Neural cell (in vitro differentiated cells): ENCODE data around the gene KNSTRN.

Experiments
- CTCF ChIP-seq: fragments of 450-650 bp; IDR thresholded peaks from 2 replicates; pipeline ENCODE4 v1.5.1; 2014; ENCODE audit warnings: antibody characterized with exemption, mild to moderate bottlenecking, moderate library complexity; ENCODE audit not compliant: poor library complexity, severe bottlenecking
- EP300 ChIP-seq: fragments of 450-650 bp; conservative IDR thresholded peaks from 2 replicates; pipeline ENCODE4 v1.6.1; 2014; ENCODE audit warnings: antibody characterized with exemption, mild to moderate bottlenecking, moderate library complexity; ENCODE audit not compliant: poor library complexity, severe bottlenecking
- EZH2 ChIP-seq: fragments of 200-600, 300-800 bp; shearing (Covaris generic), sonication (generic); IDR thresholded peaks from 2 replicates; pipeline ENCODE4 v1.6.1; 2014; ENCODE audit warnings: antibody characterized with exemption, low read length, borderline replicate concordance, mild to moderate bottlenecking; ENCODE audit not compliant: insufficient read depth, poor library complexity, severe bottlenecking
- MXI1 ChIP-seq: fragments of 450-650 bp; conservative IDR thresholded peaks from 2 replicates; pipeline ENCODE4 v1.6.1; 2014; ENCODE audit warnings: antibody characterized with exemption, mild to moderate bottlenecking; ENCODE audit not compliant: poor library complexity, severe bottlenecking
- POLR2AphosphoS5 ChIP-seq: IDR thresholded peaks from 2 replicates; pipeline ENCODE4 v1.6.1; 2012
- RAD21 ChIP-seq: fragments of 450-650 bp; conservative IDR thresholded peaks from 2 replicates; pipeline ENCODE4 v1.6.1; 2014; ENCODE audit warnings: antibody characterized with exemption, mild to moderate bottlenecking, moderate library complexity
- REST ChIP-seq: IDR thresholded peaks from 2 replicates; pipeline ENCODE4 v1.6.1; 2012; ENCODE audit warnings: borderline replicate concordance
- SMC3 ChIP-seq: fragments of 450-650 bp; conservative IDR thresholded peaks from 2 replicates; pipeline ENCODE4 v1.6.1; 2014; ENCODE audit warnings: antibody characterized with exemption, mild to moderate bottlenecking, moderate library complexity; ENCODE audit not compliant: poor library complexity

GRCh38 chr15:40380636-40381035, 1.9 kb upstream of the KNSTRN start:
- TF ChIP-seq RAD21 (no peak), MXI1 (no peak), EZH2 (no peak), SMC3 (no peak), CTCF (no peak), REST (no peak), EP300 (no peak), POLR2AphosphoS5 (no peak)
